H9 (cell line): Measurements from ENCODE around the gene HOXB8. TPM values are rescaled to one million over a fixed set of nuclear protein-coding genes. Genes with fewer than 3 reads are reported as not detected.

Source experiments
- DNase-seq: peaks from one replicate; pipeline ENCODE4 v3.0.0-alpha.2; 2017
- H2AFZ ChIP-seq: one replicate; pipeline ENCODE4 v1.6.1; 2013; ENCODE audit warnings: mild to moderate bottlenecking, low read length, control low read depth, moderate library complexity
- H2AK5ac ChIP-seq: 2 replicates; pipeline ENCODE4 v1.6.1; 2013; ENCODE audit warnings: low read length, control low read depth, mixed read lengths; ENCODE audit not compliant: insufficient read length
- H2BK120ac ChIP-seq: one replicate; pipeline ENCODE4 v1.6.1; 2013; ENCODE audit warnings: low read depth, mild to moderate bottlenecking, low read length, control low read depth, inconsistent platforms; ENCODE audit not compliant: poor library complexity, severe bottlenecking
- H2BK12ac ChIP-seq: 2 replicates; pipeline ENCODE4 v1.6.1; 2013; ENCODE audit warnings: low read length, control low read depth, mixed read lengths, low read depth; ENCODE audit not compliant: insufficient read length
- H2BK15ac ChIP-seq: 2 replicates; pipeline ENCODE4 v1.6.1; 2013; ENCODE audit warnings: low read depth, low read length, control low read depth
- H2BK20ac ChIP-seq: one replicate; pipeline ENCODE4 v1.6.1; 2013; ENCODE audit warnings: low read depth, mild to moderate bottlenecking, low read length, control low read depth, inconsistent platforms; ENCODE audit not compliant: poor library complexity, severe bottlenecking
- H2BK5ac ChIP-seq: 2 replicates; pipeline ENCODE4 v1.6.1; 2013; ENCODE audit warnings: low read length, control low read depth, mixed read lengths; ENCODE audit not compliant: insufficient read length
- H3K14ac ChIP-seq: 2 replicates; pipeline ENCODE4 v1.6.1; 2013; ENCODE audit warnings: low read length, control low read depth; ENCODE audit not compliant: insufficient read depth
- H3K18ac ChIP-seq: 2 replicates; pipeline ENCODE4 v1.6.1; 2013; ENCODE audit warnings: low read depth, mild to moderate bottlenecking, mixed read lengths, low read length, control low read depth; ENCODE audit not compliant: insufficient read length
- H3K23ac ChIP-seq: 2 replicates; pipeline ENCODE4 v1.6.1; 2013; ENCODE audit warnings: low read length, control low read depth, mixed read lengths, low read depth; ENCODE audit not compliant: insufficient read length
- H3K23me2 ChIP-seq: 2 replicates; pipeline ENCODE4 v1.6.1; 2013; ENCODE audit warnings: low read depth, mild to moderate bottlenecking, mixed read lengths, low read length, control low read depth; ENCODE audit not compliant: insufficient read length, poor library complexity, severe bottlenecking
- H3K27ac ChIP-seq: 2 replicates; pipeline ENCODE4 v1.5.1; 2013; ENCODE audit warnings: low read length, control low read depth, mixed read lengths, low read depth; ENCODE audit not compliant: insufficient read length
- H3K27me3 ChIP-seq: 2 replicates; pipeline ENCODE4 v1.6.1; 2013; ENCODE audit warnings: low read length, control low read depth, inconsistent platforms; ENCODE audit not compliant: insufficient read depth
- H3K4ac ChIP-seq: 2 replicates; pipeline ENCODE4 v1.6.1; 2013; ENCODE audit warnings: low read depth, mild to moderate bottlenecking, control low read depth, inconsistent platforms, low read length, moderate library complexity
- H3K4me1 ChIP-seq: 2 replicates; pipeline ENCODE4 v1.6.1; 2013; ENCODE audit warnings: low read length, control low read depth, inconsistent platforms; ENCODE audit not compliant: insufficient read depth
- H3K4me2 ChIP-seq: 2 replicates; pipeline ENCODE4 v1.6.1; 2013; ENCODE audit warnings: low read length, control low read depth, mixed read lengths; ENCODE audit not compliant: insufficient read length, insufficient read depth
- H3K56ac ChIP-seq: 2 replicates; pipeline ENCODE4 v1.6.1; 2013; ENCODE audit warnings: low read depth, mild to moderate bottlenecking, mixed read lengths, low read length, control low read depth; ENCODE audit not compliant: insufficient read length
- H3K79me1 ChIP-seq: 2 replicates; pipeline ENCODE4 v1.6.1; 2013; ENCODE audit warnings: low read depth, mild to moderate bottlenecking, moderate library complexity, low read length, control low read depth, inconsistent platforms; ENCODE audit not compliant: insufficient read depth, poor library complexity, severe bottlenecking
- H3K79me2 ChIP-seq: 2 replicates; pipeline ENCODE4 v1.6.1; 2013; ENCODE audit warnings: low read length, control low read depth, inconsistent platforms; ENCODE audit not compliant: insufficient read depth
- H3K9ac ChIP-seq: 2 replicates; pipeline ENCODE4 v1.6.1; 2013; ENCODE audit warnings: low read length, control low read depth, mixed read lengths; ENCODE audit not compliant: insufficient read length; ENCODE audit errors: extremely low read depth
- H3K9me3 ChIP-seq: one replicate; pipeline ENCODE4 v1.6.1; 2013; ENCODE audit warnings: low read depth, low read length, inconsistent platforms; ENCODE audit not compliant: control insufficient read depth
- H3T11ph ChIP-seq: one replicate; pipeline ENCODE4 v1.6.1; 2013; ENCODE audit warnings: mild to moderate bottlenecking, low read length, control low read depth, inconsistent platforms
- H4K20me1 ChIP-seq: one replicate; pipeline ENCODE4 v1.6.1; 2013; ENCODE audit not compliant: control insufficient read depth, insufficient read length, insufficient read depth
- H4K5ac ChIP-seq: 2 replicates; pipeline ENCODE4 v1.6.1; 2013; ENCODE audit warnings: low read depth, mild to moderate bottlenecking, mixed read lengths, low read length, control low read depth; ENCODE audit not compliant: insufficient read length
- H4K8ac ChIP-seq: replicated peaks from 2 replicates; pipeline ENCODE4 v1.6.1; 2013; ENCODE audit warnings: low read length, control low read depth, mixed read lengths, low read depth; ENCODE audit not compliant: insufficient read length
- H4K91ac ChIP-seq: 2 replicates; pipeline ENCODE4 v1.6.1; 2013; ENCODE audit warnings: low read depth, mild to moderate bottlenecking, moderate library complexity, mixed read lengths, low read length, control low read depth; ENCODE audit not compliant: insufficient read length
- H3K27ac Mint-ChIP-seq, 3 experiments: 2 replicates in 2 of 3; 3 replicates in 1 of 3; pipeline ENCODE4 v1.8.0; 2020 to 2021; ENCODE audit warnings: mixed read lengths in 3 of 3, mild to moderate bottlenecking in 1 of 3, moderate library complexity in 1 of 3
- H3K27me3 Mint-ChIP-seq: 2 replicates; pipeline ENCODE4 v1.8.0; 2021; ENCODE audit warnings: low read depth, mild to moderate bottlenecking, moderate library complexity, mixed read lengths
- H3K36me3 Mint-ChIP-seq, 3 experiments: 2 replicates in 2 of 3; 3 replicates in 1 of 3; pipeline ENCODE4 v1.8.0; 2020 to 2021; ENCODE audit warnings: low read depth in 3 of 3, mixed read lengths in 3 of 3; ENCODE audit not compliant: insufficient read depth in 1 of 3
- H3K4me1 Mint-ChIP-seq, 2 experiments: 2 replicates each; pipeline ENCODE4 v1.8.0; 2020; ENCODE audit warnings: mixed read lengths in 2 of 2
- H3K4me3 Mint-ChIP-seq, 2 experiments: 2 replicates in 1 of 2; 3 replicates in 1 of 2; pipeline ENCODE4 v1.8.0; 2020 to 2021; ENCODE audit warnings: mild to moderate bottlenecking in 2 of 2, mixed read lengths in 2 of 2, moderate library complexity in 1 of 2
- H3K9me3 Mint-ChIP-seq, 2 experiments: 2 replicates in 1 of 2; 3 replicates in 1 of 2; pipeline ENCODE4 v1.8.0; 2020; ENCODE audit warnings: mild to moderate bottlenecking in 2 of 2, mixed read lengths in 2 of 2, moderate library complexity in 1 of 2
- CTCF ChIP-seq: fragments of 200-600 bp; sonication (generic); conservative IDR thresholded peaks from 3 replicates; pipeline ENCODE4 v1.8.0; 2021; ENCODE audit warnings: antibody characterized with exemption, mild to moderate bottlenecking
- WGBS: extraction: QIAGEN DNeasy Blood & Tissue Kit; methylation state at CpG from one replicate; pipeline ENCODE4 v1.1.7; 2013; ENCODE audit warnings: missing lambda C conversion rate, low lambda C conversion rate, mixed read lengths; ENCODE audit not compliant: insufficient read length; ENCODE audit errors: extremely low coverage; 5-methylcytosine and 5-hydroxymethylcytosine counted together
- total RNA-seq: library from RNA; stranded (reverse); gene quantifications from 2 replicates; pipeline ENCODE4 v1.2.1, GENCODE V29; 2021

HOXB8 gene
- total RNA-seq, 1 experiment from 2014 or later: not detected

- peak overlapping the region in 1 of 2 experiments; percentile 22; a peak in 1 of 5 replicates for H3K4me3 Mint-ChIP-seq
- no peak overlapping the region for H4K8ac ChIP-seq
- no peak overlapping the region for H2BK15ac ChIP-seq
- no peak overlapping the region for H3T11ph ChIP-seq
- peaks cover 100% of the 10 kb centered on the region for H3K27me3 Mint-ChIP-seq
- H2AK5ac ChIP-seq: no peak overlapping the region
- no peaks in the 10 kb centered on the region for H3K4me1 ChIP-seq
- no peak overlapping the region for H2BK12ac ChIP-seq
- H3K4me1 Mint-ChIP-seq: peaks cover 12 to 28% of the 10 kb centered on the region in 2 experiments
- H3K4ac ChIP-seq: no peak overlapping the region
- H3K4me2 ChIP-seq: no peak overlapping the region
- no peak overlapping the region for H4K5ac ChIP-seq
- H4K91ac ChIP-seq: no peak overlapping the region
- DNase-seq: peak; percentile 76
- H2BK20ac ChIP-seq: no peak overlapping the region
- H3K56ac ChIP-seq: no peak overlapping the region
- peaks cover 97% of the 10 kb centered on the region for H3K27me3 ChIP-seq
- WGBS: no CpG with 5 or more reads among the region's 67 CpGs
- H3K36me3 Mint-ChIP-seq: no peaks in the 10 kb centered on the region; a peak in 1 of 7 replicates
- 0 out of 3 replicates have a peak, but pooled peaks have one; percentile 9 for TF ChIP-seq CTCF
- H3K9ac ChIP-seq: no peak overlapping the region
- no peaks in the 10 kb centered on the region for H3K79me1 ChIP-seq
- no peaks in the 10 kb centered on the region for H3K9me3 ChIP-seq
- no peak overlapping the region for H3K23ac ChIP-seq
- no peak overlapping the region for H3K27ac ChIP-seq
- no peak overlapping the region for H2AFZ ChIP-seq
- H3K9me3 Mint-ChIP-seq: peaks cover 9 to 24% of the 10 kb centered on the region in 2 experiments; a peak in 4 of 5 replicates
- no peaks in the 10 kb centered on the region for H3K79me2 ChIP-seq
- H2BK5ac ChIP-seq: no peak overlapping the region
- peaks cover 5% of the 10 kb centered on the region for H3K23me2 ChIP-seq
- no peak overlapping the region for H3K18ac ChIP-seq
- H2BK120ac ChIP-seq: no peak overlapping the region
- H4K20me1 ChIP-seq: no peaks in the 10 kb centered on the region
- peak overlapping the region in 1 of 3 experiments; percentile 70; a peak in 1 of 7 replicates for H3K27ac Mint-ChIP-seq
- H3K14ac ChIP-seq: no peak overlapping the region
Observed at GRCh38 chr17:48612854-48613691, 2.0 kb downstream of the HOXB8 start.
